GM19467 (cell line): ENCODE measurements around the gene CTSW.

Experiments
- ATAC-seq: cut with Tn5 transposase; IDR thresholded peaks from one replicate; pipeline ENCODE4 v1.9.1; 2021; ENCODE audit warnings: mild to moderate bottlenecking, moderate library complexity; ENCODE audit not compliant: unreplicated experiment

Gene CTSW

GRCh38 chr11:65921876-65922275 is 42.2 kb downstream of the CTSW start:
- no peak for ATAC-seq

DNA sequence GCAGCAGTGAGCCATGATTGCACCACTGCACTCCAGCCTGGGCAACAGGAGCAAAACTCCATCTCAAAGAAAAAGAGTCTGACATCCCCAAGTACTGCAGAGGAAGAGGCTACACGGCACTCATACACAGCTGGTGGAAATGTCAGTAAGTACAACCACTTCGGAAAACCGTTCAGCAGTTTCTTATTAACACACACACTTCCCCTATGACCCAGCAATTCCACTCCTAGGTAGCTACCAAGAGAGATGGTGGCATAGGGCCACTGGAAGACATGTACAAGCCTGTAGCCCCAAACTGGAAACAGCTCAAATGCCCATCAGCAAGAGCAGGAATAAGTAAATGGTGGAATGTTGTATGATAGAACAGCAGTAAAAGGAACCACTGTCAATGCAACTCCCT is 42.9 kb downstream of the CTSW start:
- no peak for ATAC-seq

DNA sequence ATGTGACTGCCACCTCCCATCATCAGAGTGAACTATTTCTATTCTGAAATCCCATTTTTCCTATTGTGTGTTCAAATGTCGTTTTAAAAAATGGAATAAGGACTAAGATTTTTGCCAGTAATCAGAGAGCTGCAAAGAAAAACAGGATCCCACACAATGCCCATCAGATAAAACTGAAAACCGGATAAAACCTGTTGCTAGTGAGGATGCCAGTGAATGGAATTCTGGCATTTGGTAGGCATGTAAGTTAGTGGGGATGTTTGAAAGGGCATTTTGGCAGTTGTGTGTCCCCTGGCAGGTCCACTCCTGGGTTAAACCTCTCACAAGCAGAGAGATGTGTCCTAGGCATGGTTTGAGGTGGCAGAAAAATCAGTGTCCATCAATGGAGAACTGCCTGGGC is 45.8 kb downstream of the CTSW start:
- ATAC-seq, result no peak

- peak; percentile 61 for ATAC-seq
Measured at GRCh38 chr11:65927904-65928397, 48.3 kb downstream of the CTSW start.

- ATAC-seq, result no peak
Measured at GRCh38 chr11:65928667-65929066, 49.0 kb downstream of the CTSW start.

DNA sequence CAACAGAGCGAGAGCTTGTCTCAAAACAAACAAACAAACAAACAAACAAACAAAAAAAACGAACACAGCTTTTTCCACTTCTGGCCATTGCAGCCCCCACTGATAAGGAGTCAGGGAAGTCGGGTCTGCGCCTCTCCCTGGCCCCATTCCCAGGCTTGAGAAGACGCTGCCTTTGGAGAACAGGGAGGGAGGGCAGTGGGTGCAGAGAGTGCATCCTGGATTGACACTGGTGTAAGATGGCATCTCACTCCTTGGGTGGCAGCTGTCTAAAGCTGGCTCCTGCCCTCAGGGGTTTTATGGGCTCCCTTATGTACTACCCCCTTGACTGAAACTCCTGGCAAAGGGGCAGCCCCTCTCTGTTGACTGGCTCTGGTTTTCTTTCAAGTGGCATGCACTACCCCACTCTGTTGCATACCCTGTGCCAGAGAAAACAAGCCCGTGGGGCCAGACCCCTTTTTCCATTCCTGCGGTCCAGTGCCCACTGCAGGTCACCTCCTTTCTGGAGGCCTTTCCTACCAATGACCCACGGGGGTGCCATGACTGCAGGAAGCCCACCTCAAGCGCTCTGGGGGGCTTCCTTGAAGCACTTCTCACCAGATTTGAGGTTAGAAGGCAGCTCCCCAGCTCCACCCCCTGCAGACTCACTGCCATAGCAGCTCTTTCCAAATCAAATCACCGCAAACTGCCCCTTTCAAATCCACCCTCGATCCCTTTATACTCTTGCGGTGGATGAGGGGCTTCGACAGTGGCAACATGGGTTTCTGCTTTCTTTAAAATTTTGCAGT is 52.3 kb downstream of the CTSW start:
- no peak for ATAC-seq

DNA sequence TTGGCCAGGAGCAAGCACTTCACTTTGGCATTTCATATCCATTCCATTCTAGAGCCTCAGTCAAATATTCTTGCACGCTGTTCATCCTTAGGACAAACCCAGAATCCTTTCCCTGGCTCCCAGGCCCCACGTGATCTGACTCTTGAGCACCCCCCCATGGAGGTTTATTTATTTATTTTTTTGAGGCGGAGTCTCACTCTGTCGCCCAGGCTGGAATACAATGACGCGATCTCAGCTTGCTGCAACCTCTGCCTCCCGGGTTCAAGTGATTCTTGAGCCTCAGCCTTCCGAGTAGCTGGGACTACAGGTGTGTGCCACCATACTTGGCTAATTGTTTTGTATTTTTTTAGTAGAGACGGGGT is 52.9 kb downstream of the CTSW start:
- no peak for ATAC-seq
